HEK293 (cell line): Measurements from ENCODE around the gene ZNF343.
A peak's percentile ranks its signal among the peaks of the same experiment; 100 is the strongest.

Experiments
- EGR2 ChIP-seq: fragments of 450-650 bp; formaldehyde crosslinking; IDR thresholded peaks from 2 replicates; pipeline ENCODE4 v1.5.1; 2016; ENCODE audit warnings: low read depth, missing biosample characterization, missing genetic modification characterization
- HIC1 ChIP-seq: fragments of 450-650 bp; formaldehyde crosslinking; IDR thresholded peaks from 2 replicates; pipeline ENCODE4 v1.5.1; 2016; ENCODE audit warnings: missing biosample characterization, missing genetic modification characterization
- KLF8 ChIP-seq: fragments of 450-650 bp; formaldehyde crosslinking; IDR thresholded peaks from 2 replicates; pipeline ENCODE4 v1.5.1; 2016; ENCODE audit warnings: missing biosample characterization, missing genetic modification characterization
- ZBTB11 ChIP-seq: fragments of 450-650 bp; formaldehyde crosslinking; conservative IDR thresholded peaks from 2 replicates; pipeline ENCODE4 v1.5.1; 2016; ENCODE audit warnings: low read depth, missing biosample characterization, missing genetic modification characterization
- ZNF121 ChIP-seq: fragments of 450-650 bp; formaldehyde crosslinking; IDR thresholded peaks from 2 replicates; pipeline ENCODE4 v1.5.1; 2016; ENCODE audit warnings: missing biosample characterization, missing genetic modification characterization
- ZNF214 ChIP-seq: fragments of 450-650 bp; formaldehyde crosslinking; IDR thresholded peaks from 2 replicates; pipeline ENCODE4 v1.5.1; 2017; ENCODE audit warnings: missing biosample characterization, mild to moderate bottlenecking, missing genetic modification characterization, borderline replicate concordance
- ZNF335 ChIP-seq: fragments of 450-650 bp; formaldehyde crosslinking; conservative IDR thresholded peaks from 2 replicates; pipeline ENCODE4 v1.5.1; 2016; ENCODE audit warnings: missing biosample characterization, missing genetic modification characterization
- ZNF501 ChIP-seq: fragments of 450-650 bp; formaldehyde crosslinking; IDR thresholded peaks from 2 replicates; pipeline ENCODE4 v1.5.1; 2016; ENCODE audit warnings: missing biosample characterization, missing genetic modification characterization
- ZNF510 ChIP-seq: fragments of 450-650 bp; formaldehyde crosslinking; IDR thresholded peaks from 2 replicates; pipeline ENCODE4 v1.5.1; 2018; ENCODE audit warnings: mild to moderate bottlenecking, missing genetic modification characterization, missing biosample characterization; ENCODE audit not compliant: insufficient replicate concordance
- ZNF518A ChIP-seq: fragments of 450-650 bp; formaldehyde crosslinking; conservative IDR thresholded peaks from 2 replicates; pipeline ENCODE4 v1.5.1; 2016; ENCODE audit warnings: low read depth, missing biosample characterization, missing genetic modification characterization
- ZNF544 ChIP-seq: fragments of 450-650 bp; formaldehyde crosslinking; IDR thresholded peaks from 2 replicates; pipeline ENCODE4 v1.5.0; 2017; ENCODE audit warnings: missing biosample characterization, missing genetic modification characterization
- ZNF555 ChIP-seq: fragments of 450-650 bp; formaldehyde crosslinking; conservative IDR thresholded peaks from 2 replicates; pipeline ENCODE4 v1.5.1; 2017; ENCODE audit warnings: missing biosample characterization, mild to moderate bottlenecking, missing genetic modification characterization, inconsistent platforms
- ZNF621 ChIP-seq: fragments of 450-650 bp; formaldehyde crosslinking; IDR thresholded peaks from 2 replicates; pipeline ENCODE4 v1.5.1; 2017; ENCODE audit warnings: missing biosample characterization, missing genetic modification characterization
- ZNF707 ChIP-seq: fragments of 450-650 bp; formaldehyde crosslinking; IDR thresholded peaks from 2 replicates; pipeline ENCODE4 v1.5.1; 2016; ENCODE audit warnings: missing biosample characterization, missing genetic modification characterization
- ZNF76 ChIP-seq: fragments of 450-650 bp; formaldehyde crosslinking; IDR thresholded peaks from 2 replicates; pipeline ENCODE4; 2016; ENCODE audit warnings: low read depth, missing biosample characterization, missing genetic modification characterization, borderline replicate concordance
- ZNF843 ChIP-seq: fragments of 450-650 bp; formaldehyde crosslinking; IDR thresholded peaks from 2 replicates; pipeline ENCODE4 v1.5.1; 2016; ENCODE audit warnings: missing biosample characterization, missing genetic modification characterization
- TF ChIP-seq, protein P1 (sequence below): fragments of 450-650 bp; formaldehyde crosslinking; IDR thresholded peaks from 2 replicates; pipeline ENCODE4 v1.5.1; 2017; ENCODE audit warnings: missing biosample characterization, missing genetic modification characterization
- TF ChIP-seq, protein P2 (sequence below): fragments of 450-650 bp; formaldehyde crosslinking; IDR thresholded peaks from 2 replicates; pipeline ENCODE4 v1.5.1; 2016; ENCODE audit warnings: missing biosample characterization, missing genetic modification characterization
- TF ChIP-seq, protein P3 (sequence below): fragments of 450-650 bp; formaldehyde crosslinking; IDR thresholded peaks from 2 replicates; pipeline ENCODE4 v1.5.1; 2017; ENCODE audit warnings: missing biosample characterization, missing genetic modification characterization

The ZNF343 gene

GRCh38 chr20:2524709-2525506, 16.2 kb upstream of the ZNF343 start (continued):
- TF ChIP-seq ZNF335 (tag by site-specific recombination) (peak; percentile 95), HIC1 (no peak), ZBTB11 (tag by site-specific recombination) (peak; percentile 28; the same call in 1 of the 2 replicates), ZNF843 (tag by site-specific recombination) (no peak), ZNF518A (tag by site-specific recombination) (no peak; the same call in 1 of the 2 replicates), ZNF510 (tag by site-specific recombination) (no peak), ZNF76 (tag by site-specific recombination) (peak; percentile 80), ZNF214 (tag by site-specific recombination) (no peak), ZNF707 (no peak), ZNF501 (no peak), ZNF555 (tag by site-specific recombination) (no peak), KLF8 (no peak), ZNF121 (tag by site-specific recombination) (no peak), EGR2 (tag by site-specific recombination) (no peak), ZNF621 (no peak), ZNF544 (tag by site-specific recombination) (no peak)
- TF ChIP-seq, protein P1, sequence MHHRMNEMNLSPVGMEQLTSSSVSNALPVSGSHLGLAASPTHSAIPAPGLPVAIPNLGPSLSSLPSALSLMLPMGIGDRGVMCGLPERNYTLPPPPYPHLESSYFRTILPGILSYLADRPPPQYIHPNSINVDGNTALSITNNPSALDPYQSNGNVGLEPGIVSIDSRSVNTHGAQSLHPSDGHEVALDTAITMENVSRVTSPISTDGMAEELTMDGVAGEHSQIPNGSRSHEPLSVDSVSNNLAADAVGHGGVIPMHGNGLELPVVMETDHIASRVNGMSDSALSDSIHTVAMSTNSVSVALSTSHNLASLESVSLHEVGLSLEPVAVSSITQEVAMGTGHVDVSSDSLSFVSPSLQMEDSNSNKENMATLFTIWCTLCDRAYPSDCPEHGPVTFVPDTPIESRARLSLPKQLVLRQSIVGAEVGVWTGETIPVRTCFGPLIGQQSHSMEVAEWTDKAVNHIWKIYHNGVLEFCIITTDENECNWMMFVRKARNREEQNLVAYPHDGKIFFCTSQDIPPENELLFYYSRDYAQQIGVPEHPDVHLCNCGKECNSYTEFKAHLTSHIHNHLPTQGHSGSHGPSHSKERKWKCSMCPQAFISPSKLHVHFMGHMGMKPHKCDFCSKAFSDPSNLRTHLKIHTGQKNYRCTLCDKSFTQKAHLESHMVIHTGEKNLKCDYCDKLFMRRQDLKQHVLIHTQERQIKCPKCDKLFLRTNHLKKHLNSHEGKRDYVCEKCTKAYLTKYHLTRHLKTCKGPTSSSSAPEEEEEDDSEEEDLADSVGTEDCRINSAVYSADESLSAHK (tag by site-specific recombination): no peak
- TF ChIP-seq, protein P2, sequence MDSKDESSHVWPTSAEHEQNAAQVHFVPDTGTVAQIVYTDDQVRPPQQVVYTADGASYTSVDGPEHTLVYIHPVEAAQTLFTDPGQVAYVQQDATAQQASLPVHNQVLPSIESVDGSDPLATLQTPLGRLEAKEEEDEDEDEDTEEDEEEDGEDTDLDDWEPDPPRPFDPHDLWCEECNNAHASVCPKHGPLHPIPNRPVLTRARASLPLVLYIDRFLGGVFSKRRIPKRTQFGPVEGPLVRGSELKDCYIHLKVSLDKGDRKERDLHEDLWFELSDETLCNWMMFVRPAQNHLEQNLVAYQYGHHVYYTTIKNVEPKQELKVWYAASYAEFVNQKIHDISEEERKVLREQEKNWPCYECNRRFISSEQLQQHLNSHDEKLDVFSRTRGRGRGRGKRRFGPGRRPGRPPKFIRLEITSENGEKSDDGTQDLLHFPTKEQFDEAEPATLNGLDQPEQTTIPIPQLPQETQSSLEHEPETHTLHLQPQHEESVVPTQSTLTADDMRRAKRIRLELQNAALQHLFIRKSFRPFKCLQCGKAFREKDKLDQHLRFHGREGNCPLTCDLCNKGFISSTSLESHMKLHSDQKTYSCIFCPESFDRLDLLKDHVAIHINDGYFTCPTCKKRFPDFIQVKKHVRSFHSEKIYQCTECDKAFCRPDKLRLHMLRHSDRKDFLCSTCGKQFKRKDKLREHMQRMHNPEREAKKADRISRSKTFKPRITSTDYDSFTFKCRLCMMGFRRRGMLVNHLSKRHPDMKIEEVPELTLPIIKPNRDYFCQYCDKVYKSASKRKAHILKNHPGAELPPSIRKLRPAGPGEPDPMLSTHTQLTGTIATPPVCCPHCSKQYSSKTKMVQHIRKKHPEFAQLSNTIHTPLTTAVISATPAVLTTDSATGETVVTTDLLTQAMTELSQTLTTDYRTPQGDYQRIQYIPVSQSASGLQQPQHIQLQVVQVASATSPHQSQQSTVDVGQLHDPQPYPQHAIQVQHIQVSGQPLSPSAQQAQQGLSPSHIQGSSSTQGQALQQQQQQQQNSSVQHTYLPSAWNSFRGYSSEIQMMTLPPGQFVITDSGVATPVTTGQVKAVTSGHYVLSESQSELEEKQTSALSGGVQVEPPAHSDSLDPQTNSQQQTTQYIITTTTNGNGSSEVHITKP (tag by site-specific recombination): peak; percentile 97
- TF ChIP-seq, protein P3, sequence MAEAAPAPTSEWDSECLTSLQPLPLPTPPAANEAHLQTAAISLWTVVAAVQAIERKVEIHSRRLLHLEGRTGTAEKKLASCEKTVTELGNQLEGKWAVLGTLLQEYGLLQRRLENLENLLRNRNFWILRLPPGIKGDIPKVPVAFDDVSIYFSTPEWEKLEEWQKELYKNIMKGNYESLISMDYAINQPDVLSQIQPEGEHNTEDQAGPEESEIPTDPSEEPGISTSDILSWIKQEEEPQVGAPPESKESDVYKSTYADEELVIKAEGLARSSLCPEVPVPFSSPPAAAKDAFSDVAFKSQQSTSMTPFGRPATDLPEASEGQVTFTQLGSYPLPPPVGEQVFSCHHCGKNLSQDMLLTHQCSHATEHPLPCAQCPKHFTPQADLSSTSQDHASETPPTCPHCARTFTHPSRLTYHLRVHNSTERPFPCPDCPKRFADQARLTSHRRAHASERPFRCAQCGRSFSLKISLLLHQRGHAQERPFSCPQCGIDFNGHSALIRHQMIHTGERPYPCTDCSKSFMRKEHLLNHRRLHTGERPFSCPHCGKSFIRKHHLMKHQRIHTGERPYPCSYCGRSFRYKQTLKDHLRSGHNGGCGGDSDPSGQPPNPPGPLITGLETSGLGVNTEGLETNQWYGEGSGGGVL (tag by site-specific recombination): peak; percentile 33; the same call in 1 of the 2 replicates
